Activated naive CD4-positive, alpha-beta T cell (primary cell): Measurements from ENCODE around the gene IFNL1.
"Not testable (repeated sequence)": the region's sequence is repeated elsewhere in the genome, so short reads cannot be mapped to it uniquely, and the experiment has no call there.

Source experiments
- DNase-seq, 4 experiments: peaks; one replicate each; lab custom pipeline; 2025; lab: John Stamatoyannopoulos, UW

Gene IFNL1

GRCh38 chr19:39308531-39309304, 12.5 kb downstream of the IFNL1 start:
- DNase-seq, result no peak

GRCh38 chr19:39309305-39309670, 13.1 kb downstream of the IFNL1 start:
- DNase-seq, result not testable (repeated sequence)

GRCh38 chr19:39310558-39311311, 14.5 kb downstream of the IFNL1 start:
- DNase-seq, result no peak

DNA sequence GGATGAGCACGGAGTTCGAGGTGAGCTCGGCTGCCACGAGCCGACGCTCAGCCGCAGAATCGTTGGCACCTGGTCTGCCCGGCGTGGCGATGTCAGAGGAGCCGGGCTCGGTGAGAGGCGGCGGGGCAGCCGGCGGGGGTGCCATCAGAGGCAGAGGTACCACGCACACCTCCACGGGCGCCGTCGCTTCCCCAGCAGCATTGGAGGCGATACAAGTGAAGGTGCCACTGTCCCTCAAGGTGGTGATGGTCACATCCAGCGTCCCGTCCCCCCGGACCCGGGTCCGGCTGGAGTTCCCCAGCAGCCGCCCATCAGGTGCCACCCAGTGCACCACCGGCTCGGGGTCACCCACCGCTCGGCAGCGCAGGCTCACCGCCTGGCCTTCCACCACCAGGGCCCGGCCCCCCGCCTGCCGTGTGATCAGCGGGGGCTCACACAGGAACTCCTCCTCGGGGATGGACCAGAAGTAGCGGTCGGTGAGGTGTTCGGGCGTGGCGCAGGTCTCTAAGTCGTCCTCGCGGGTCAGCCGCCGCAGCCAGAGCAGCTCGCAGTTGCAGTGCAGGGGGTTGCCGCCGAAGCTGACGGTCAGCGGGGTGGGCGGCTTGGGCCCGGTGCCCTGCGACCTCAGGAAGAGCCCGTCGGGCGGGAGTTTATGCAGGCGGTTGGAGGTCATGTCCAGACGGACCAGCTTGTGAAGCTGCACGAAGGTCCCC, 18.0 kb downstream of the IFNL1 start:
- no peak for DNase-seq

GRCh38 chr19:39315933-39316332, 19.7 kb downstream of the IFNL1 start:
- DNase-seq, result no peak

- DNase-seq, result no peak
Observed at GRCh38 chr19:39316627-39317321, 20.6 kb downstream of the IFNL1 start.

GRCh38 chr19:39317476-39317875, 21.3 kb downstream of the IFNL1 start:
- no peak for DNase-seq

- DNase-seq, result no peak
Observed at GRCh38 chr19:39318071-39318470, 21.9 kb downstream of the IFNL1 start.

- DNase-seq, result no peak
Observed at GRCh38 chr19:39318690-39319089, 22.5 kb downstream of the IFNL1 start.

GRCh38 chr19:39319098-39319891, 23.1 kb downstream of the IFNL1 start:
- DNase-seq, result no peak

DNA sequence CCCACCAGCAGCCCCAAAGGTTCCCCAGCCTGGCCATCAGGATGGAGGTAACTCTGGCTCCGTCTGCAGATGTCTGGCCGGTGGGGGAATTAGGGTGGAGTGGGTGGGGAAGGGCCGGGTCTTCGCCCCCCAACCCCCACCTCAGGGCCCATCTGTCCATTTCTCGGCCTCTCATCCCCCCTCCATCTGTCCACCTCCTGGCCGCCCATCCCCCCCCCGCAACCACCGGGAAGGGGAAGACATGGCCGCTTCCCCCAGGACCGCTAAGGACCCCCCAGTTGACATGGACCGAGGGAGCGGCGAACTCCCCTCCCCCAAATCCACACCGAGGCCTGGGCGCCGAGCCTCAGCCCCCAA, 23.7 kb downstream of the IFNL1 start:
- DNase-seq, result no peak

- no peak for DNase-seq
Observed at GRCh38 chr19:39321117-39321831, 25.1 kb downstream of the IFNL1 start.

- no peak for DNase-seq
Observed at GRCh38 chr19:39321832-39322176, 25.6 kb downstream of the IFNL1 start.

DNA sequence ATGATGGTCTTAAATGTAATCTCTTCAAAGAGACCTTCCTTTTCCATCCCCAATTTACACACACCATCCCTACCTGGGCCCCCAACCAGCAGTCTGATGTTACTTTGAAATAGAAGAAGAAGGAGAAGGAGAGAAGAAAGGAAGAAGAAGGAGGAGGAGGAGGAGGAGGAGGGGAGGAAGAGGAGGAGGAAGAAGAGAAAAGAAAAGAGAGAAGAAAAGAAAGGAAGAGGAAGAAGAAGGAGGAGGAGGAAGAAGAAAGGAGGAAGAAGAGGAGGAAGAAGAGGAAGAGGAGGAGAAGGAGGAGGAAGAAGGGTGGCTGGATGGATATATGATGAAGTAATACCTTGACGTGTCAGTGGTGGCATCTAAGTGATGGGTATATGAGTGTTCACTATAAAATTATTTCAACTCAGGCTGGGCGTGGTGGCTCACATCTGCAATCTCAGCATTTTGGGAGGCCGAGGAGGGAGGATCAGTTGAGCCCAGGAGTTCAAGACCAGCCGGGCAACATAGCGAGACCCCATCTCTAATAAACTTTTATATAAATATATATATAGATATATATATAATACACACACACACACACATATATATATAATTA, 28.1 kb downstream of the IFNL1 start:
- no peak for DNase-seq

GRCh38 chr19:39325778-39326665, 29.8 kb downstream of the IFNL1 start:
- no peak for DNase-seq

DNA sequence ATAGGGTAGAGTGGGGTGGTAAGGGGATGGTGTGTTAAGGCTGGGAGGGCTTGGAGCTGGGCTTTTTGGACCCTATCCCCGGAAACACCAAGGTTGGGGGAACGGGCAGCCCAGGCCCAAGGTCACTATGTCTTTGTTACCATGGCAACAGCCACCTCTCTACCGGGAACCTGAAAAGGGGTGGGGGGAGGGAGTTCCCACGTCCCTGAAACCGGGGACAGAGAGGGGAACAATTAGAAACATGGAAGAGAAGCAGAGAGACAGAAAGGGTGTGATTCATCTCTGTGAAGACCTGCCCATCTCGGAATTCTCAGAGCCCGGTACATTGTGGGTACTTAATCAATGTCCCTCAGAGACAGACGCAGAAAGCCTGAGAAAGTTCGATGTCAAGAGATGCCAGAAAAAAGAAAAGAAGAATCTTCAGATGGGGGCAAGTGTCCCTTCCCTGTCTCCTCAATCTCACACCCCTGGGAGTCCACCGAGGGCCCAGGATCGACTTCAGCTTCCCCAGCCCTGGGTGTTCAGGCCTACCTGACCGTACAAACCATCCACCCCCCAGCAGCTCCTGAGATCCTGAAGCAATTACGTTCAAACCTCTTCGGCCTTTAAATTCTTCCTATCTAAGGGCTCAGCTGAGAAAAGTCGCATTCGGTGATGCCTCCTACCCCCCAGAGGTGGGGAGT, 31.3 kb downstream of the IFNL1 start:
- no peak for DNase-seq

DNA sequence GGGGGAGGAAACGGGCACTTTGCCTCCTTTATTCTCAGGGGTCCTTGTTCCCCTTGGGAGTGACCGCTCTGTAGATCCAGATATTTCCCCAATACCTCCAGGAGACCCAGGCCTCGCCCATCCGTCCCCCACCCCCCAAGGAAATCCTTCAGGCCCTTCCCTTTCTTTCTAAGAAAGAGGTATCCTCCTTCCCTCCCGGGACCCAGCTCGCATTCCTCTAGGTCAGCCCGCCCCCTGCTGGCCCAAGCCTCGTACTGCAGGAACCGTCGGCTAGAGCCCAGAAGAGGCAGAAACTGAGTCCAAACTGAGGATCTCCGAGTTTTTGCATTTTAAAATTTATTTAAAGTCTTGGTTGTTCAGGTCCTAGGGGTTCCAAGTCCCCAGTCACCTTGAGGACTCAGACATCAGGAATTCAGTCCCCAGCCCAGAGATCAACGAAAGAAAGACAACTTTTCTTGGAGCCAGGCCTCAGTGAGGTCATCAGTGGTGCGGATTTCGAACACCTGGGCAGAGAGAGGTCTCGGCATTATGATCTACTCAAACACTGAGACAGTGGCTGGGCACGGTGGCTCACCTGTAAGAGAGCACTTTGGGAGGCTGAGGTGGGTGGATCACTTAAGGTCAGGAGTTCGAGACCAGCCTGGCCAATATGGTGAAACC, 32.0 kb downstream of the IFNL1 start:
- DNase-seq, result peak; percentile 73 to 79 (median 78)

DNA sequence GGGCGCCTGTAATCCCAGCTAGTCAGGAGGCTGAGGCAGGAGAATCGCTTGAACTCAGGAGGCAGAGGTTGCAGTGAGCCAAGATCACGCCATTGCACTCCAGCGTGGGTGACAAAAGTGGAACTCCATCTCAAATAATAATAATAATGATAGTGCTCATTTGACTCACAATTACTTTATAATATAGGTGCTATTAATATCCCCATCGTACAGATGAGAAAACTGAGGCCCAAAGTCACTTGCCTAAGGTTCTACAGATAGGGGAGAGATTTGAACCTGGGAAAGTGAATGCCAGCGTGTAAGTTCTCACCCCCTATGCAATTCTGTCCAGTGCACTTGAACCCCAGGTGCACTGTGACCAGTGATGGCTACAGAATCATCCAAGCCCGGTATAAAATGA, 33.7 kb downstream of the IFNL1 start:
- DNase-seq, result no peak
